TTC549 (cell line): ENCODE results near the gene ANKRD34A.
A peak's percentile ranks its signal among the peaks of the same experiment; 100 is the strongest.
"Not testable (repeated sequence)": the region's sequence is repeated elsewhere in the genome, so short reads cannot be mapped to it uniquely, and the experiment has no call there.

ENCODE experiments used
- FAIRE-seq: peaks from 2 replicates; lab custom pipeline; 2012; peaks lifted over from hg19 to GRCh38; lab: Jason Lieb, UNC

ANKRD34A gene

DNA sequence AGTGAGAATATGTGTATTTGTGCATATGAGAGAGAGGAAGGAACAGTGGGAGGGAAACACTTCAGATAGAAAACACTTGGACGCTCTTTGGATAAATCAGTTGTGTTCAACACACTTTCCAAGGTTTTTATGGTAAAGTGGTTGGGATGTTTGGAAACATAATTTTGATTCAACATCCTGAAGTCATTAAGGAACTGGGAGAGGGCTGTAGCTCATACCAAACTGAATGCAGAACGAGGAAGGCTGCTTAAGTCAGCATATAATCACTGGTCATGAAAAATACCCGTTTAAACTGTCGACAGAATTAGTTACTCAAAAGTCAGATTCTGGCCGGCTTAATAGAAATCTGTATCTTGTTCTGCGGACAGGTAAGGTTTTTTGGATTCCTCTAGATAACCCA is 21.5 kb downstream of the ANKRD34A start:
- no peak for FAIRE-seq

DNA sequence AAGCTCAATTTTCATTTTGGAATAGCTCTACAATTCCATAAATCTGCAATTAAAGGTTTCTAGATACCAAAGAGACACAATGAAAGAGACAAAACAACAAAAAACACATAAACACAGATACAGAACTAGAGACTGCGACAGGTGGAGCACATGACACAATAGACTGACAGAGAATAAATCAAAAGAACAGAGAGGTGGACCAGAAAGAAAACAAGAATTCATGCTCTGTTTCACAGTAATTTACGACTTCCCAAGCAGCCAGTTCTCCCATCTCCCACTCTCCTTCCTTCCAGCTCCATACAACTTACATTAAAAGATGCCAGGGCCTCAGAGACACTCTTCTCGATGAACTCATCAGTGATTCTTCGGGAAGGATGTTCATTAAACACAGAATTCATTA is 22.0 kb downstream of the ANKRD34A start:
- no peak for FAIRE-seq

DNA sequence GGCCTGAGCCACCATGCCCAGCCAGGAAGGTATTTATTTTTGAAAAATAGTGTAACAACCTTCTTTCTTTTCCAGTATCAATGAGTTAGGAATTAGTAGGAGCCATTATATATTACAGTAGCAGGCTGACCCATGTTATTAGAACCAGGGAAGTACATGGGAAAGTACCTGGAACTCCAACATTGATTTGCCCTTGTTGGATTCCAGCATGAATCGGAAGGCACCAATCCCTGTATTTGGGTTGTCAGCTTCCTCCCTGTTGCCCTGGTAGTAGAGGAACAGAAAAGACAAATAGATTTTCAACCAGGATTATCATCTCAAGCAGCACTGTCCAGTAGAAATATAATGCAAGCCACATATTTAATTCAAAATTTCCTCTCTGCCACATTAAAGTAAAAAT is 26.9 kb downstream of the ANKRD34A start:
- FAIRE-seq = no peak

DNA sequence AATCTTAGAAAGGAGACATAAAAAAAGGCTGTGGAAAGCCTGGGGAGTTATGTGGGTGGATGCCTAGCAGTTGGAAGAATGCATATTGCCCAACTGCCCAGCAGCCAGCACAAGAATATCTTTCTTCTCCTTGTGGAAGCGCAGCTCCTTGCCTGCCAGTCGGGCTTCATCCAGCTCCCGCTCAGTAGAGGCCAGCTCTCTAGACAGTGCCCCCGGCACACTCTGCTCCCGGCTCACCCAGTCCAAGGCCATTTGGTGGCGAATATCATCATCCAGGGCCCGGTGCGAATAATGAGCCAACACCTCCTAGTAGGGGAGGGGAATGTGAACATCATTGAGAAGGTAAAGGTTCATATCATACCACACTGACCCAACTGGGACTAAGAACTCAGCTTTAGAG is 28.1 kb downstream of the ANKRD34A start:
- no peak for FAIRE-seq

DNA sequence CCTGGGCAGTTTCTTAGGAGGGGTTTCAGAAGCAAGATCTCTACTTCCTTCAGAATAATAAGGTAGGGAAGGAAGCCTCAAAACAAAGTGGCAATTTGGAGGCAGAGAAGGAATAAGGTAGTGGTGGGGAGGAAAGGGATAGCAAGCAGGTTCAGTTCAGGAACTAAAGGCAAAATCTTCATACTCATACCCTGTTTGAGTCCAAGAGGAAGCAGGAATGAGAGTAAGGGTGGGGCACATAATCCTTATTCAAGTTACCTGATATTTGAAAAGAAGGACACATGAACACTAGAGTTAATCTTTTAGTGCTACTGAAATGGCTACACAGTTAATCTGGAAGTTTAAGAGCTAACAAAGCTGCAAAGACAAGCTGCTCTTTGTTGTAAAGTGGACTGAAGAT is 28.7 kb downstream of the ANKRD34A start:
- no peak for FAIRE-seq

GRCh38 chr1:145932522-145933009 is 31.8 kb downstream of the ANKRD34A start:
- not testable (repeated sequence) for FAIRE-seq

- FAIRE-seq = no peak
These were observed 36.3 kb downstream of the ANKRD34A start for GRCh38 chr1:145927916-145928643.

DNA sequence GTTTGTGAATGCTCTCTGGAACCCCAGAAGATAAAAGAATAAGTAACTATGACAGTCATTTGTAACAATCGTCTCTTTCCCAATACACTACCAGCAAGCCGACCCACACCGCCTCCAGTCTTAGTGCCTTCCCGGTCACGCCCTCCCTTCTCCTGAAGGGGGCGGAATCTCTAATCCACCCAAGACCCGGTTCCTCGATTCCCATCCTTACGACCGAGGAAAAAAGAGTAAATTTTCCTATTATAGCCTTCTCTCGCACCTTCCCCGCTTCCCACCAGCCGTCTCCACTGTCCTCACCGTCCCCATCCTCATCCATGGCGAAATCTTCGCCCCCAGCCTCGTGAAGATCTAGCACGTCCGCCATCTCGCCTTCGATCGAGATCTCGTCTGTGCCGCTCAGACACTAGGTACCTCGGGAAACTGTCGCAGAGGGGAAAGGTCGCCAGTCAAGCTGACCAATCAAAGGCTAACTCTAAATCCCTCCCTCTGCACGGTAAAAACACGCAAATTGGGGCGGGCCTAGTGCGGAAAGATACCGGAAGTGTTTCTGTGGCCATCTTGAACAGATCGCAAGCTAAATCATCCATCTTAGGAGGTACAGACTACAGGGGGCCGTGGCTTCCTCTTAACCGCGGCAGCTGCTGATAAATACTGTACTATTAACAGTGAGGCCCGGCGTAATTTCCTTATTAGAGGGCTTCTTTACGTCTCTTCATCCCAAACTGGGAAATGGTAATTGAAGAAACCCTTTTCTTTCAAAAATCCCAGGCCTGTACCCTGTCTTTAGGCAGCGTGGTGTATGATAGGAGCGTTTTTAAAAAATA is 37.1 kb downstream of the ANKRD34A start, which contains the start of gene RBM8A:
RBM8A (minus strand) TSS at position 422 of the 824 bp plus-strand sequence; CDS start at position 364, 58 bp downstream.
- FAIRE-seq = peak; percentile 98

- no peak for FAIRE-seq
These were observed 37.7 kb downstream of the ANKRD34A start for GRCh38 chr1:145926686-145927062.

DNA sequence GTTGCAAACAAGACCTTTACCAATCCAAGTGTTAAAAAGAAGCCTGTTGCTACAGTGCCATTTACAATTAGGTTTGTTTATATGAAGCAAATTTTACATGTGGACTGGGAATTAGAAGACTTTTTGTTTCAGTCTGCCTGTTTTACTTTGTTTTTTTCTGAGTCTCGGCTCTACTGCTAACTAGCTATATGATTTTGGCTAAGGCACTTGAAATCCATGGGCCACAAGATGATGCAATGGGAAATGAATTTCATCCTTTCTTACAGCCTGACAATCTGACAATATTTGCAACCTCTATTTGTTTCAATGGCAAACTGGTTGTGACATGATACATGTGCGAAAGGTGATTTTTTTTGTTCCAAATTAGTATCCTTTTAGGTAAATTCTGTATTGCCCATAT is 42.1 kb downstream of the ANKRD34A start:
- FAIRE-seq = no peak

DNA sequence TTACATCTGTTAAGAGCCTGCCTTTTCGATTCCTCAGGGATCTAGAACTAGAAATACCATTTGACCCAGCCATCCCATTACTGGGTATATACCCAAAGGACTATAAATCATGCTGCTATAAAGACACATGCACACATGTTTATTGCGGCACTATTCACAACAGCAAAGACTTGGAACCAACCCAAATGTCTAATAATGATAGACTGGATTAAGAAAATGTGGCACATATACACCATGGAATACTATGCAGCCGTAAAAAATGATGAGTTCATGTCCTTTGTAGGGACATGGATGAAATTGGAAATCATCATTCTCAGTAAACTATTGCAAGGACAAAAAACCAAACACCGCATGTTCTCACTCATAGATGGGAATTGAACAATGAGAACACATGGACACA is 44.1 kb downstream of the ANKRD34A start:
- not testable (repeated sequence) for FAIRE-seq

- no peak for FAIRE-seq
These were observed 45.1 kb downstream of the ANKRD34A start for GRCh38 chr1:145918992-145919939.

- peak; percentile 81 for FAIRE-seq
These were observed 46.0 kb downstream of the ANKRD34A start, which contains the start of gene PEX11B for GRCh38 chr1:145918144-145918991. TSS of gene PEX11B (minus strand) at chr1:145918717. CDS start at chr1:145918688, 29 bp downstream.

- no peak for FAIRE-seq
These were observed 46.8 kb downstream of the ANKRD34A start for GRCh38 chr1:145917595-145917994.

GRCh38 chr1:145916745-145917144 is 47.6 kb downstream of the ANKRD34A start:
- FAIRE-seq = no peak

DNA sequence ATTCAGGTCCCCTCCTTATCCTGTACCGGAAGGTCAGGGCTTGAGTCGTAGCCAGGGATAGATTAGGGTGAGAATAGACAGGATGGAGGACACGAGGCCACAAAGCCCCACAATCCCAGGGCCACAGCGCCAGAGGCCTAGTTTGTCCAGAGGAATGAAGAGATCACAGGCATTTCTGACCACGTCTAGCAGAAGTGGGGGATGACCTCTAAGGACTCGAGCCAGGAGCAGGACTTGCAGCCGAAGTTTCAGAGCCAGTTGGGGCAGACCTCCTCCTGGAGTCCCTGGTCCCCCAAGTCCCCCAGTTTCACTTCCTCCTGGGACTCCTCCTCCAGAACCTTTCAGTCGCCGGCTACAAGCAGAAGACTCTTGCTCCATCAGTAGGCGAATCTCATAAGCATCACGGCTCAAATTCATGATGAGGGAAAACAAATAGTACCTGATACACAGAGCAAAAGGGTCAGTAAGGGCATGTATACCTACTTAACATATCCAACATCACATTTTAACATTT is 52.2 kb downstream of the ANKRD34A start:
- FAIRE-seq = no peak
